ENCODE measurements around the gene TTC27. TPM values are rescaled to one million over a fixed set of nuclear protein-coding genes. Genes with fewer than 3 reads are reported as not detected.

Gene TTC27
- polyA plus RNA-seq, 1 donor from 2014 or later, result 11.1 TPM

DNA sequence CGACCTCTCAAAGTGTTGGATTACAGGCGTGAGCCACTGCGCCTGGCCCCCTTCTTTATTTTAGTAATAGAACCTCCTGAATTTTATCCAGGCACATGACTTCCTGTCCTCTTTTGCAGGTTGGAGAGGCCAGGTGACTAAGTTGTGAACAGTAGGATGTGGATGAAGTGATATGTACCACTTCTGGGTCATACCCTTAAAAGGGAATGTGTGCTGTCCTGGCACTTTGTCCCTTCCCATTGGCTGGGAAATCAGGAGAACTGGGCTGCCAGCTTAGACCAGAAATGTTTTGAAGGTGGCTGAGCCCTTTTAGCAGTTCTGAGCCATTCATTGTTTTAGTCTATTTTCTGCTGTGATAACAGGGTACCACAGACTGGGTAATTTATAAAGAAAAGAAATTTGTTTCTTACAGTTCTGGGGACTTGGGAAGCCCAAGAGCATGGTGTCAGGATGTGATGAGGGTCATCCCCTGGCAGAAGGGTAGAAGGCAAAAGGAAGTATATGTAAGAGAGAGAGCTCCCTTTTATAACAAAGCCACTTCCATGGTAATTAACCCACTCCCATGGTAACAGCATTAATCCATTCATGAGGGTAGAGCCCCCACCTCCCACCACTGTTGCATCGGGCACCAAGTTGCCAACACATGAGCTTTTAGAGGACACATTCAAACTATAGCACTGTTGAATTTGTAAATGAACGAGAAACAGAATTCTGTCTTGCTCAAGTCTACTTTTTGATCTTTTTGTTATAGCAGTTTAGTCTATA, 79.1 kb downstream of the TTC27 start:
- Histone ChIP-seq H2AFZ (ENCODE audit: low read depth, low read length) (no peak overlapping the region), H3K36me3 (ENCODE audit: insufficient read depth, low read length) (no peaks in the 10 kb centered on the region), H3K9me2 (ENCODE audit: insufficient read depth, low read length) (no peaks in the 10 kb centered on the region), H3K4me2 (ENCODE audit: low read length) (no peak overlapping the region), H3K27me3 (ENCODE audit: insufficient read depth, low read depth, low read length) (no peaks in the 10 kb centered on the region), H3K27ac (ENCODE audit: low read length) (no peak overlapping the region), H4K20me1 (ENCODE audit: insufficient read depth) (no peaks in the 10 kb centered on the region), H3K9ac (ENCODE audit: low read length) (no peak overlapping the region), H3K79me2 (replicated peaks; ENCODE audit: insufficient read depth, low read length) (no peaks in the 10 kb centered on the region), H3K4me3 (ENCODE audit: low read length) (no peak overlapping the region), H3K9me3 (ENCODE audit: low read length) (no peaks in the 10 kb centered on the region), H3F3A (ENCODE audit: insufficient read depth, low read length, poor library complexity, severe bottlenecking) (no peaks in the 10 kb centered on the region)
- no peak for TF ChIP-seq MXI1 (conservative IDR thresholded peaks at IDR 0.05; ENCODE audit: poor library complexity, severe bottlenecking)
- no peak for TF ChIP-seq EZH2 (IDR thresholded peaks at IDR 0.05; ENCODE audit: borderline replicate concordance, insufficient read depth, low read length, poor library complexity, severe bottlenecking)
- TF ChIP-seq POLR2AphosphoS5 (IDR thresholded peaks at IDR 0.05), result no peak
- TF ChIP-seq REST (IDR thresholded peaks at IDR 0.05; ENCODE audit: borderline replicate concordance), result no peak
- TF ChIP-seq EP300 (conservative IDR thresholded peaks at IDR 0.05; ENCODE audit: poor library complexity, severe bottlenecking), result no peak
- no peak for TF ChIP-seq CTCF (IDR thresholded peaks at IDR 0.05; ENCODE audit: poor library complexity, severe bottlenecking)
- no peak for TF ChIP-seq TAF1 (IDR thresholded peaks at IDR 0.05; ENCODE audit: low read depth)

- Histone ChIP-seq H3K27me3 (ENCODE audit: insufficient read depth, low read depth, low read length) (no peaks in the 10 kb centered on the region), H3K4me3 (ENCODE audit: low read length) (no peak overlapping the region), H3K36me3 (ENCODE audit: insufficient read depth, low read length) (no peaks in the 10 kb centered on the region), H3K27ac (ENCODE audit: low read length) (no peak overlapping the region), H3F3A (ENCODE audit: insufficient read depth, low read length, poor library complexity, severe bottlenecking) (no peaks in the 10 kb centered on the region), H3K9me3 (ENCODE audit: low read length) (no peaks in the 10 kb centered on the region), H3K9ac (ENCODE audit: low read length) (no peak overlapping the region), H2AFZ (ENCODE audit: low read depth, low read length) (no peak overlapping the region), H3K9me2 (ENCODE audit: insufficient read depth, low read length) (no peaks in the 10 kb centered on the region), H4K20me1 (ENCODE audit: insufficient read depth) (no peaks in the 10 kb centered on the region), H3K4me2 (ENCODE audit: low read length) (no peak overlapping the region), H3K79me2 (replicated peaks; ENCODE audit: insufficient read depth, low read length) (no peaks in the 10 kb centered on the region)
- TF ChIP-seq EP300 (conservative IDR thresholded peaks at IDR 0.05; ENCODE audit: poor library complexity, severe bottlenecking) (no peak), REST (IDR thresholded peaks at IDR 0.05; ENCODE audit: borderline replicate concordance) (no peak), MXI1 (conservative IDR thresholded peaks at IDR 0.05; ENCODE audit: poor library complexity, severe bottlenecking) (no peak), POLR2AphosphoS5 (IDR thresholded peaks at IDR 0.05) (no peak), RAD21 (conservative IDR thresholded peaks at IDR 0.05) (no peak), TAF1 (IDR thresholded peaks at IDR 0.05; ENCODE audit: low read depth) (no peak), SMC3 (conservative IDR thresholded peaks at IDR 0.05; ENCODE audit: poor library complexity) (no peak), CTCF (IDR thresholded peaks at IDR 0.05; ENCODE audit: poor library complexity, severe bottlenecking) (no peak), EZH2 (IDR thresholded peaks at IDR 0.05; ENCODE audit: borderline replicate concordance, insufficient read depth, low read length, poor library complexity, severe bottlenecking) (no peak)
These were observed 83.4 kb downstream of the TTC27 start for GRCh38 chr2:32711219-32711618.

Measured in neural cell (in vitro differentiated cells).